IPS-15b (cell line): ENCODE results near the gene IL5RA.

Experiments used
- H3K27me3 ChIP-seq: one replicate; pipeline ENCODE4 v1.6.1; 2013; ENCODE audit warnings: low read length; ENCODE audit not compliant: control insufficient read depth, insufficient read depth
- H3K36me3 ChIP-seq: one replicate; pipeline ENCODE4 v1.6.1; 2013; ENCODE audit warnings: low read length; ENCODE audit not compliant: control insufficient read depth, insufficient read depth
- H3K4me1 ChIP-seq: one replicate; pipeline ENCODE4 v1.6.1; 2013; ENCODE audit warnings: mild to moderate bottlenecking, low read length; ENCODE audit not compliant: control insufficient read depth, insufficient read depth
- H3K4me3 ChIP-seq: one replicate; pipeline ENCODE4 v1.5.1; 2013; ENCODE audit warnings: low read depth, low read length
- H3K9ac ChIP-seq: one replicate; pipeline ENCODE4 v1.6.1; 2013; ENCODE audit warnings: low read depth, mild to moderate bottlenecking, low read length
- H3K9me3 ChIP-seq: one replicate; pipeline ENCODE4 v1.6.1; 2013; ENCODE audit warnings: mild to moderate bottlenecking, low read length; ENCODE audit not compliant: control insufficient read depth, insufficient read depth

The IL5RA gene

GRCh38 chr3:3080309-3080708, 29.9 kb downstream of the IL5RA start:
- Histone ChIP-seq H3K27me3 (no peaks in the 10 kb centered on the region), H3K9me3 (no peaks in the 10 kb centered on the region), H3K4me1 (no peaks in the 10 kb centered on the region), H3K4me3 (no peak overlapping the region), H3K9ac (no peak overlapping the region), H3K36me3 (no peaks in the 10 kb centered on the region)

GRCh38 chr3:3074551-3075257, 35.5 kb downstream of the IL5RA start:
- Histone ChIP-seq H3K9me3 (no peaks in the 10 kb centered on the region), H3K4me1 (no peaks in the 10 kb centered on the region), H3K9ac (no peak overlapping the region), H3K36me3 (no peaks in the 10 kb centered on the region), H3K27me3 (no peaks in the 10 kb centered on the region), H3K4me3 (no peak overlapping the region)

- H3K9me3 ChIP-seq = no peaks in the 10 kb centered on the region
- no peaks in the 10 kb centered on the region for H3K27me3 ChIP-seq
- no peaks in the 10 kb centered on the region for H3K36me3 ChIP-seq
- no peak overlapping the region for H3K4me3 ChIP-seq
- H3K9ac ChIP-seq = no peak overlapping the region
- no peaks in the 10 kb centered on the region for H3K4me1 ChIP-seq
These were observed 39.0 kb downstream of the IL5RA start for GRCh38 chr3:3071136-3071535.

GRCh38 chr3:3069723-3070122, 40.5 kb downstream of the IL5RA start:
- Histone ChIP-seq H3K9ac (no peak overlapping the region), H3K9me3 (no peaks in the 10 kb centered on the region), H3K4me1 (no peaks in the 10 kb centered on the region), H3K27me3 (no peaks in the 10 kb centered on the region), H3K4me3 (no peak overlapping the region), H3K36me3 (no peaks in the 10 kb centered on the region)

GRCh38 chr3:3068358-3068881, 41.8 kb downstream of the IL5RA start:
- no peaks in the 10 kb centered on the region for H3K36me3 ChIP-seq
- no peak overlapping the region for H3K4me3 ChIP-seq
- no peak overlapping the region for H3K9ac ChIP-seq
- no peaks in the 10 kb centered on the region for H3K27me3 ChIP-seq
- no peaks in the 10 kb centered on the region for H3K9me3 ChIP-seq
- H3K4me1 ChIP-seq = no peaks in the 10 kb centered on the region

GRCh38 chr3:3066910-3067309, 43.3 kb downstream of the IL5RA start:
- Histone ChIP-seq H3K4me1 (no peaks in the 10 kb centered on the region), H3K9me3 (no peaks in the 10 kb centered on the region), H3K27me3 (no peaks in the 10 kb centered on the region)

DNA sequence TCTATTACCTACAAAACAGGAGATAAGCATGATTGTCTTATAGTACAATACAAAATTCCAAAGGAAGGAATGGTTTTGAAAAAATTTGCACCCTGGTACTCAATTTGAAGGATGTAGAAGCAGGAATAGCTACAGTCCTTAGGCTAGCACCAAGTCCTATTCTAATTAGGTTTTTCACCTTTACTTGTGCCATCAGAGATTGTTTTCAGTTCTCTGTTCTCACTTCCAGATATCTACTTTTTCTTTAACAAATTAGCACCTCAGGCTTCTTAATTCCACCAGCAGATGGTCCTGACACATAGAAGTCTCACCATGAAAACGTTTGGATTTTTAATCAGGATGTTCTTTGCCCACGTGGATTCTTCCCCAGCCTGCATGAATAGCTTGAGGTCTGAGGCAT, 43.8 kb downstream of the IL5RA start:
- no peaks in the 10 kb centered on the region for H3K9me3 ChIP-seq
- no peak overlapping the region for H3K9ac ChIP-seq
- no peaks in the 10 kb centered on the region for H3K27me3 ChIP-seq
- no peaks in the 10 kb centered on the region for H3K4me1 ChIP-seq
- no peaks in the 10 kb centered on the region for H3K36me3 ChIP-seq
- H3K4me3 ChIP-seq = no peak overlapping the region

More at GRCh38 chr3:3066910-3067309, 43.3 kb downstream of the IL5RA start:
- Histone ChIP-seq H3K36me3 (no peaks in the 10 kb centered on the region), H3K9ac (no peak overlapping the region), H3K4me3 (no peak overlapping the region)

GRCh38 chr3:3065876-3066275, 44.3 kb downstream of the IL5RA start:
- H3K9me3 ChIP-seq = no peaks in the 10 kb centered on the region

GRCh38 chr3:3064297-3064696, 45.9 kb downstream of the IL5RA start:
- Histone ChIP-seq H3K27me3 (no peaks in the 10 kb centered on the region), H3K4me3 (no peak overlapping the region), H3K9ac (no peak overlapping the region), H3K9me3 (no peaks in the 10 kb centered on the region), H3K4me1 (no peaks in the 10 kb centered on the region), H3K36me3 (no peaks in the 10 kb centered on the region)

More at GRCh38 chr3:3065876-3066275, 44.3 kb downstream of the IL5RA start:
- H3K27me3 ChIP-seq = no peaks in the 10 kb centered on the region
- no peaks in the 10 kb centered on the region for H3K4me1 ChIP-seq
- no peak overlapping the region for H3K9ac ChIP-seq
- H3K36me3 ChIP-seq = no peaks in the 10 kb centered on the region
- no peak overlapping the region for H3K4me3 ChIP-seq

- Histone ChIP-seq H3K27me3 (no peaks in the 10 kb centered on the region), H3K4me1 (no peaks in the 10 kb centered on the region), H3K36me3 (no peaks in the 10 kb centered on the region), H3K4me3 (no peak overlapping the region), H3K9ac (no peak overlapping the region), H3K9me3 (no peaks in the 10 kb centered on the region)
These were observed 50.5 kb downstream of the IL5RA start for GRCh38 chr3:3059645-3060044.

DNA sequence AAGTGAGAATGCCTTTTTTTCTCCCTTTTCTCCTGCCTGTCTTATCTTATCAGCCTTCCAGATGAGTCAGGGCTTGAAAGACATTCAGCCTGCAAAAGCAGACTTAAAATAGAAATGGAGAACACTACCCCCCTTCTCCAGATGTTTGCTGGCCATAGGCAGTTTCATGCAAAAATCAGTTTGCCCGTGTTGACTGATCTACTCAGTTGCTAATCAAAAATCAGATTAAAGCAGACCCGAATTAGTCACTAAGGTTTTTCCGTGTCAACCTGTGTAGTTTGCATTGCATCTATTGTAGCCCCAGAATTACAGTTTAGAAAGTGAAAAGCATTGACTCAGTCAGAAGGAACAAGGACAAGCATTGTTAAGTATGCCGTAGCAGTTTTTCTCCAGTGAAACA, 56.2 kb downstream of the IL5RA start:
- H3K4me1 ChIP-seq = no peaks in the 10 kb centered on the region
- no peaks in the 10 kb centered on the region for H3K36me3 ChIP-seq
- H3K9ac ChIP-seq = no peak overlapping the region
- H3K4me3 ChIP-seq = no peak overlapping the region
- H3K27me3 ChIP-seq = no peaks in the 10 kb centered on the region
- H3K9me3 ChIP-seq = no peaks in the 10 kb centered on the region

- Histone ChIP-seq H3K4me3 (no peak overlapping the region), H3K36me3 (no peaks in the 10 kb centered on the region), H3K27me3 (no peaks in the 10 kb centered on the region), H3K9ac (no peak overlapping the region), H3K9me3 (no peaks in the 10 kb centered on the region), H3K4me1 (no peaks in the 10 kb centered on the region)
These were observed 71.8 kb downstream of the IL5RA start for GRCh38 chr3:3038201-3038991.
